Gastrocnemius medialis (tissue), 4 donors: ENCODE data around the gene ITGAD. TPM values are rescaled to one million over a fixed set of nuclear protein-coding genes. Genes with fewer than 3 reads are reported as not detected.

ENCODE experiments used
- ATAC-seq, 2 donors: fragments of 150-250 bp; one replicate each; pipeline ENCODE4 v1.9.1; 2016
- DNase-seq, 2 donors: peaks; one replicate each; pipeline ENCODE4 v3.0.0-alpha.2; 2019
- H3K27ac ChIP-seq, 4 donors: fragments of 200-600 bp; sonication (generic); 1 replicate in 1 of 4; 2 replicates in 3 of 4; pipeline ENCODE4 v1.5.1; 2016 to 2018; ENCODE audit warnings: mild to moderate bottlenecking in 2 of 4, moderate library complexity in 1 of 4
- H3K27me3 ChIP-seq, 3 donors: fragments of 200-600 bp; sonication (generic) in 2 of 3; 1 replicate in 1 of 3; 2 replicates in 2 of 3; pipeline versions ENCODE4 v1.5.1 to v1.6.0; 2016 to 2019; ENCODE audit warnings: mild to moderate bottlenecking in 1 of 3, moderate library complexity in 1 of 3
- H3K36me3 ChIP-seq, 2 donors: fragments of 200-600 bp; sonication (generic) in 1 of 2; one replicate each; pipeline ENCODE4 v1.5.1; 2017 to 2018
- H3K4me1 ChIP-seq, 2 donors: fragments of 200-600 bp; sonication (generic) in 1 of 2; one replicate each; pipeline ENCODE4 v1.5.1; 2016 to 2017; ENCODE audit warnings: mild to moderate bottlenecking in 2 of 2
- H3K4me3 ChIP-seq, 4 donors: fragments of 200-600 bp; sonication (generic) in 3 of 4; 1 replicate in 1 of 4; 2 replicates in 3 of 4; pipeline ENCODE4 v1.5.1; 2016 to 2019; ENCODE audit warnings: mild to moderate bottlenecking in 2 of 4
- H3K9me3 ChIP-seq, 3 donors: fragments of 200-600 bp; sonication (generic) in 2 of 3; 1 replicate in 1 of 3; 2 replicates in 2 of 3; pipeline ENCODE4 v1.5.1; 2016 to 2019
- CTCF ChIP-seq, 5 experiments: fragments of 450-650 bp in 3 of 5; fragments of 200-600 bp in 2 of 5; sonication (generic) in 2 of 5; IDR thresholded peaks in 4 of 5; conservative IDR thresholded peaks in 1 of 5; 1 replicate in 4 of 5; 2 replicates in 1 of 5; pipeline ENCODE4 v1.5.1; 2016 to 2019; ENCODE audit warnings: antibody characterized with exemption in 5 of 5, mild to moderate bottlenecking in 3 of 5, moderate library complexity in 3 of 5
- POLR2A ChIP-seq, 2 donors: fragments of 450-650 bp; IDR thresholded peaks; one replicate each; pipeline ENCODE4 v1.6.1; 2017; ENCODE audit warnings: antibody characterized with exemption in 2 of 2, mild to moderate bottlenecking in 2 of 2, moderate library complexity in 2 of 2
- in situ Hi-C, 4 donors: fragments of 200-750 bp; cut with MboI; loops; one replicate each; pipeline versions ENCODE4 v1.15.0 to v1.8.0; 2017; ENCODE audit warnings: low sequenced_read_pairs in 4 of 4
- intact Hi-C: fragments of 100-400 bp; cut with DNase I; formaldehyde crosslinking; loops from one replicate; pipeline ENCODE4 v1.15.1; 2023; ENCODE audit warnings: low total_unique reads
- total RNA-seq, 4 donors: library from RNA; depleted of rRNA; stranded (reverse); fragments of >200 nt; gene quantifications; one replicate each; pipeline versions ENCODE4 v1.1.0 to v1.2.3, GENCODE V29; 2016

Gene ITGAD
- total RNA-seq, 4 donors from 2014 or later = not detected

GRCh38 chr16:31407406-31407805 lies 14.3 kb downstream of the ITGAD start:
- intact Hi-C loops = no loop called here
- Histone ChIP-seq H3K27me3 (peaks cover 0 to 4% (median 0%) of the 10 kb centered on the region in 3 donors), H3K27ac (no peak overlapping the region), H3K36me3 (no peaks in the 10 kb centered on the region), H3K4me1 (no peaks in the 10 kb centered on the region), H3K4me3 (no peak overlapping the region), H3K9me3 (no peaks in the 10 kb centered on the region)
- TF ChIP-seq POLR2A (IDR thresholded peaks at IDR 0.05) (no peak), CTCF (IDR thresholded peaks at IDR 0.05 in 4 of 5, conservative IDR thresholded peaks at IDR 0.05 in 1 of 5) (no peak)
- no peak for DNase-seq
- in situ Hi-C loops = loop anchor here in 1 of 4 donors (25.0 kb wide), 1 partner anchor 195 kb away; the partner anchor contains the start of genes PYCARD, PYDC1 and TRIM72
- ATAC-seq = no peak

- DNase-seq (no peak), ATAC-seq (no peak)
- intact Hi-C loops = no loop called here
- no peak for TF ChIP-seq POLR2A (IDR thresholded peaks at IDR 0.05)
- TF ChIP-seq CTCF (IDR thresholded peaks at IDR 0.05 in 4 of 5, conservative IDR thresholded peaks at IDR 0.05 in 1 of 5) = no peak
- in situ Hi-C loops = loop anchor here in 1 of 4 donors (25.0 kb wide), 1 partner anchor 197 kb away; the partner anchor contains the start of genes PYCARD, PYDC1 and TRIM72
- no peak overlapping the region for H3K4me3 ChIP-seq
- H3K27me3 ChIP-seq = peaks cover 0 to 4% (median 0%) of the 10 kb centered on the region in 3 donors
- H3K36me3 ChIP-seq = no peaks in the 10 kb centered on the region
- no peak overlapping the region for H3K27ac ChIP-seq
- no peaks in the 10 kb centered on the region for H3K9me3 ChIP-seq
- H3K4me1 ChIP-seq = no peaks in the 10 kb centered on the region
Measured at GRCh38 chr16:31409433-31409832, 16.3 kb downstream of the ITGAD start.

- Histone ChIP-seq H3K27ac (no peak overlapping the region), H3K4me1 (no peaks in the 10 kb centered on the region), H3K36me3 (no peaks in the 10 kb centered on the region), H3K27me3 (peaks cover 0 to 4% (median 0%) of the 10 kb centered on the region in 3 donors), H3K9me3 (no peaks in the 10 kb centered on the region), H3K4me3 (no peak overlapping the region)
- in situ Hi-C loops (loop anchor here in 1 of 4 donors (25.0 kb wide), 1 partner anchor 198 kb away; the partner anchor contains the start of genes PYCARD, PYDC1 and TRIM72), intact Hi-C loops (no loop called here)
- DNase-seq = no peak
- TF ChIP-seq CTCF (IDR thresholded peaks at IDR 0.05 in 4 of 5, conservative IDR thresholded peaks at IDR 0.05 in 1 of 5) (no peak), POLR2A (IDR thresholded peaks at IDR 0.05) (no peak)
- ATAC-seq = no peak
Measured at GRCh38 chr16:31410082-31410481, 16.9 kb downstream of the ITGAD start.

- intact Hi-C loops = no loop called here
- TF ChIP-seq CTCF (IDR thresholded peaks at IDR 0.05 in 4 of 5, conservative IDR thresholded peaks at IDR 0.05 in 1 of 5) (no peak), POLR2A (IDR thresholded peaks at IDR 0.05) (no peak)
- ATAC-seq (no peak), DNase-seq (no peak)
- H3K36me3 ChIP-seq = no peaks in the 10 kb centered on the region
- no peak overlapping the region for H3K27ac ChIP-seq
- peaks cover 0 to 4% (median 0%) of the 10 kb centered on the region in 3 donors for H3K27me3 ChIP-seq
- H3K9me3 ChIP-seq = no peaks in the 10 kb centered on the region
- no peaks in the 10 kb centered on the region for H3K4me1 ChIP-seq
- H3K4me3 ChIP-seq = no peak overlapping the region
- in situ Hi-C loops = loop anchor here in 1 of 4 donors (25.0 kb wide), 1 partner anchor 199 kb away; the partner anchor contains the start of genes PYCARD, PYDC1 and TRIM72
Measured at GRCh38 chr16:31411024-31411844, 18.1 kb downstream of the ITGAD start.
